Fibroblast of skin of right quadriceps (primary cell): Measurements from ENCODE around the gene AGMO.

ENCODE experiments used
- DNase-seq: peaks from one replicate; pipeline ENCODE4 v3.0.0-alpha.2; 2013

Gene AGMO

DNA sequence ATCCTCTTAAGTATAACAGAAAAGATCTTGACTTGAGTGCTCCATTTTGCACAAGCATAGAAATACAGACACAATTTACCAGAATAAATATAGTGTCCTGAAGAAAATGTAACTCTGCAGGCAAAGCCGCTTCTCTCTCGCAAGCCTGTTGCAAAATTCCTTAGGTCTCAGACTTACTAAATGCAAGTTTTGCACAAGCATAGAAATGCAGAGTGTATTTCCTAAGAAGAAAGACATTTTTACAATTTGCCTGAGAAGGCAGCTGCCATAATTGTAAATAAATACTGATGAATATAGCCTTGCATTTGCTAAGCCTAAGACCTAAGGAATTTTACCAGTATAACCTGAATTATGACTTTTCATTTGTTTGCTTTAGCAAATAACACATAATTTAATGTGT, 67.1 kb downstream of the AGMO start:
- DNase-seq, result no peak

DNA sequence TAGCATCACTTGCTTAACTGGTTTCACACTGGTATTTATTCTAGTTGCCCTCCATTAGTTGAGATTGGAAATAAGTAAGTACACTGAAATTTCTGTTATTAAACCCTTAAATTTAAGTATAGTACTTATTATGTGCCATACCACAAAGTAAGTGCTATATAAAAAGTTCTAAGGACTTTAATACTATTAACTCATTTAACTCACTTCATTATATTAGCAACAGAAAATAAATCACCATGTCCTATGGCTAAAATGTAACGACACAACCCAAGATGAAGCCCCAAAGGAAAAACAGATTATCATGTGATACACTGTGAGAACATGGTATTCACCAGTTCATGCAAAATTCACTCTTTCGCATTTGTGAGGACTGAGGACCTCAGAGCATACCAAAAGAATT, 70.5 kb downstream of the AGMO start:
- DNase-seq, result no peak

DNA sequence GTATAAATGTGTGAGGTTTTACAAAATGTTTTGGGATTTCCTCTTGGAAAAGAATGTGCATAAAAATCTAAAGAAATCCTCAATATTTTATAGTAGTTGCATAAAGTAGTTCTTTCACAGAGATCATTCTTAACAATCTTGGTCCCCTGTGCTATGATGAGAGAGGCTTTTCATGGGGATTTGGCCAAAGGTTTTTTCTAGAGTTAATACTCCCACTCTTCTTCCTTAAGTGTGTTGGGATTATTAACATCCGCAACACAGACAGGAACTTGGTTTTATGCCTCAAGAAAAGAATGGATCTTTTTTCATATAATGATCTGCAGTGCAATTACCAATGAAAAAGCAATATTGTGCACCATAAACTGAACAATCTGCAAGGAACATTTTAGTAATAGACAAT, 71.5 kb downstream of the AGMO start:
- no peak for DNase-seq

DNA sequence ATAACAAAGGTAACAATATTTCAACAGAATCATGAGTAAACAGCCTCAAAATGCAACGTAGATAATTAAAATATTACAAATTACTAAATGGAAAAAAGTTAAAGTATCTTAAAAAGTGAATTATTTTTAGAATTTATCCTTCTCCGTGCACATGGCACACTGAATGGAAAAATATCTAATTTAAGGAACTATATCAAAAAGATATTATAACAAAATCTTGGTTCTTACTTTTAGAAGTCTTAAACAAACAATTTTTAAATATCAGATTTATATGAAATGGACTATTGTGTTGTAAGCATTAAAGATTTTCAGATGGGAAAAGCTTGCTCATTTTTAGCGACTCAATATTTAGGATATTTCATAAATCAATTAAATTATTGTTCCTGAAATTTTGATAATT, 72.0 kb downstream of the AGMO start:
- DNase-seq, result no peak

DNA sequence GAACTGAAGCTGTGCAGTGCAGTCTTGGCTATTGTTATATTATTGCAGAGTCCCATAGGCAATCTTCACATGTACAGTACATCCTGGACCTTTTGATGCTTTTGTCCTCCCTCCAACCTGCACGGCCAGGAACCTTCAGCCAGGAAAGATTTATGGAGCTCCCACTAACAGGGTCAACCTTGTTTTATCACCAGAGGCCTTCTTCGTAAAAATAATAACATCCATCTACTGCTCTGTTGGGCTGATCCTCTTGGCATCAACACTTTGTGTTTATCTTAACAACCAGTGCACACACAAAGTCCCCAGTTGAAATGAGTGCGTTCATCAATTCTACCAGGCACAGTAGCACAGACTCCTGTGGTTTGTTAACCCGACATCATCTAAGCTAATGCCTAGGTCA, 72.4 kb downstream of the AGMO start:
- DNase-seq, result no peak

DNA sequence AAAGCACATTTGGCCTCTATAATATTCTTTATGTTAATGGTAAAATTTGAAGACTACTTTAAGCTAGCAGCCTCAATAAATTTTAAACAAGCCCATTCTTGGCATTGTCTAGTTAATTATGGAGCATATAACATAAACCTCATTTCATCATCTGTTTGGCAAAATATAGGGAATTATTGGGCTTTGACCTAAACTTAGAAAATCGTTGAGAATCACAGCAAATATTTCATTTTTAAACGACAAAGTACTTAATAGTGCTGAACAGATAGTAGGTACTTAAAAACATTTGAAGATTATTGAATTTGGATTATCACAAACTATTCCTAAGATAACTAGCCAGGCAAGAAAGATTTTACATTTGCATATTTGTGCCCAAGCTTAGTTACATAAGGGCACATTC, 73.4 kb downstream of the AGMO start:
- DNase-seq, result no peak

DNA sequence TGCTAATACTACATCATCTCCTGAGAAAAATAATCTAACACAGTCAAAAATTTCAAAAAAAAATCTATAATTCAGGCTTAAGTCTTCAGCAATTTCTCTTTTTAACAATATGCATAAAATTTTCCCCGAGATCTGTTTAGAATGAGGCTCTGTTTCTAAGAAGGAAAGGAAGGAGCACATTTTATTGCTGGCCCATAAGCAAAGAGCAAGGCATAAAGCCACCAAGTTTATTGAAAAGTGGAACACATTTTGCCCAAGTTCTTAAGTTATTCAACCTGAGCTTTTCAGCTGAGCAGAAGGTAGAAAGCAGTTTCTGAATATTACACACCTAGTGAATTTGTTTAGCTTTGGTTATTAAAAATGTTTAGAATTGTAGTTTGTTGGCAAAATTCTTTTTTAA, 73.9 kb downstream of the AGMO start:
- no peak for DNase-seq

DNA sequence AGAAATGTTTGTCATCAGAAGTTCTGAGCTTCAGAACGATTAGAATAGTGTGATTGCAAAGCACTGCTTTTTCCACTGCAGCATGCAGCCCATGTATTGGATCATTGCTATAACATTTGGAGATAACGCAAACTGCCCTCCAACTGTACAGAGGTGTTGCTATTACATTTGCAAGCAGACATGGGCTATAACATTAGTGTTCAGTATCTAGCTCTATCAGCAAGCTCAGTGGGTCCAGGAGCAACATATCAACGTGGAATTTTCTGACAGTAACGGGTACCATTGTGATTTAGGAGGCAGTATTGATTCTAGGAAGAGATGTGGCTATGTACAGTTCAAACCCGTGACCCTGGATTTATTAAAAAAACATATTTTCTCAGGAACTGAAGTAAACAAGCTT, 75.8 kb downstream of the AGMO start:
- DNase-seq, result no peak

DNA sequence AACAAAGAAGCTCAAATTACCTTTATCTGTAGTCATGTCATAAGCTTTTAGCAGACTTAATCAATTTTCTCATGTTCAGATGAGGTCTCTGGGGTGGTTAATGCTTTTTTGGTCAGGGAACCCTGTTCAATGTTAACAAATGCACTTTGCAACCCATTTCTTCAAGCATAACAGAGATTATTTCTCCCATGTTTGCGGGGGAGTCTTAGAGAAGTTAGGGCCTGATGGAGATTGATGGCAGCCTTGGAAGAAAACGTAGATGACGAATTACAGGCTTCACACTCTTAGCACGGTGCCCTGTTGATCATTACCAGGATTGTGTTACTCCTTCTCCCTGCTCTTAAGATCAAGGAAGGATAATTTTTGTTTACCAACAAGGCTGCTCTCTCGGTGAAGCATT, 76.4 kb downstream of the AGMO start:
- DNase-seq, result no peak

DNA sequence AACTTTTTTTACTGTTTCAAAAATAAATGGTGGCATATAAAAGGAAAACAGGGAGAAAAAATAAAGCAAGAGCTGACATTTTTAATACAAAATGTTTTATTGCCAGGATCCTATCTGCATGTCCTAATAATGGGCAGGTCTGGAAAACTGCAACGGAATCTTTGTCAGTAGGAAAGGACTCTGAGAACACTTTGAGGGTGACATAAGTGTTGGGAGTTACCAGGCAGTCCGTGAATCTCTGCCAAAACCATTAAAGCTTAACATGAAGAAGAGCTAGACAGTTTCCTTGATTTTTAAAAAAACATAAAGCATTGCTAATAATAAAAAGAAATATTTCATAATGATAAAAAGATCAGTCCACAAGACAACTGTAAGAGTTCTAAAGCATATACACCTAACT, 80.7 kb downstream of the AGMO start:
- no peak for DNase-seq

DNA sequence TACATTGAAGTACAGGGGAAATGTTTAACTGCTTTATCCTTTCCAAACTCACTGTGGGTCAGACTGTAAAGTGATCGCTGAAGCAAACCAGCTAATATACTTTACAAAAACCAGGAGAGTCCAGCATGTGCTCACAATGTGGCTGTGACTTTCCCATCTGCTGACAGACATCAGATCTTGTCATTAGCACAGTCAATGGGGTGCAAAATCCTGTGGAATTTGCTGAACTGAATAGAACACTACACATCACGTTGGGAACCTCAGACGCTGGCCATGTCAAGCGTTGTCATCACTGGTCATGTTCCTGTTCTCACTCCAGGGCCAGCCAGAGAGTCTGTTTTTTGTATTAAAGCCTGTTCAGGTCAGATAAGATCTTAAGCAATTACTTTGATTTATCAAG, 83.4 kb downstream of the AGMO start:
- no peak for DNase-seq

DNA sequence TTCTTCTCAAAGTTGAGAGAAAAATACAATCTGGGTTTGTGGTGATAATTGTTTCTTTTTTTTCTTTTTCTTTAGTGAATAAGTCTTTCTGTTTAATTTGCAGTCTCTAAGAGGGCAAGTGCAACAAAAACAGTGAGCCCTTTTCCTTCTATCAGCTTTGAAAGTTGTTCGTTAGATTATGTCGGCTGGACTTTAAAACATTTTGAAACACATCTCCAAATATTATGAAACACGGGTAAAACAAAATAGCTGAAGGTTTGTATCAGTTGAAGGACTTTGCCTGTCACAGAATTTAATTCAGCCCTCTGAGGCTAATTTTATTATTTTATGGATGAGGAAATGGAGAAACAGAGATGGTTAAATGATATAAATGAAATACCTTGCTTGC, 85.3 kb downstream of the AGMO start:
- DNase-seq, result no peak

DNA sequence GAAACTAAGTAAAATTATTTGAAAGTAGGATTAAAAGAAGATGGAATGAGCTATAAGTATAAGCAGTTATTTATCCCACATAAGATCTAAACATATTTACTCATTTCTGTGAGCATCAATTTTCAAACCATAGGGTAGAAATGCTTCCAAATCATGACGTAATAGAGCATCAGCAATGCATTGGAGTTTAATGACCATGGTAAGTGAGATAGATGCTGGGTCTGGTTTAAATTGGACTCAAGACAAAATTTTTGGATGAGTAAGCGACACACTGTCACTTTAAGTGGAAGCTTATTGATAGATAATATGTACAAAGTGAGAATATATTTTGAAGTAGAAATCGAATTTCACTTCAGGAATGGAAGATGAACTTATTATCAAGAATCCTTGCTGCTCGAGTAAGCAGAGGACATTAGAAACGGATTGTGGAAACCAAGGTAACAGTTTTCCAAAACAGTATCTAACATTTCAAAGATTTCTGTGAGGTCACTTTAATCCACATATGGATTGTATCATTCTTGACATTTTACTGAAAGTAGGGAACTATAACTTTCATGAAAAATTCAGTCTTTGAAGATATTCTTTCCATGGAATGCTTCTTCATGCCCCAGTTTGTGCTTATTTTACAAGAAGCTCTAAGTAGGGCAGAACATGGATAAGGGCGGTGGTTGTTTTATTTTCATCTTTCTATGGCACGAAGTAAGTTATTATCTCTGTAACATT, 85.8 kb downstream of the AGMO start:
- DNase-seq, result no peak

DNA sequence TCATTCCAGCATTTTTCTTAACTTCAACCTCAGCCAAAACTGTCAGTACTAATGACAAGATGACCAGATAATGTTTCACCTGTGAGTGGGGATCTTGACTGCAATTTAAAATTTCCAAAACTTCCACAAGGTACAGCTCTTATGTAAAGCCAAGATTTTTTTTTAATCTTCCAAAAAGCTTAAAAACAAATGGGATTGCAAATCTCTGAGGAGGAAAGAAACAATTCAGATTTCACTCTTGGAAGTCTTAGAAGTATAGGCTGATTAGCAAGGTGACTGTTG, 90.2 kb downstream of the AGMO start:
- DNase-seq, result no peak

DNA sequence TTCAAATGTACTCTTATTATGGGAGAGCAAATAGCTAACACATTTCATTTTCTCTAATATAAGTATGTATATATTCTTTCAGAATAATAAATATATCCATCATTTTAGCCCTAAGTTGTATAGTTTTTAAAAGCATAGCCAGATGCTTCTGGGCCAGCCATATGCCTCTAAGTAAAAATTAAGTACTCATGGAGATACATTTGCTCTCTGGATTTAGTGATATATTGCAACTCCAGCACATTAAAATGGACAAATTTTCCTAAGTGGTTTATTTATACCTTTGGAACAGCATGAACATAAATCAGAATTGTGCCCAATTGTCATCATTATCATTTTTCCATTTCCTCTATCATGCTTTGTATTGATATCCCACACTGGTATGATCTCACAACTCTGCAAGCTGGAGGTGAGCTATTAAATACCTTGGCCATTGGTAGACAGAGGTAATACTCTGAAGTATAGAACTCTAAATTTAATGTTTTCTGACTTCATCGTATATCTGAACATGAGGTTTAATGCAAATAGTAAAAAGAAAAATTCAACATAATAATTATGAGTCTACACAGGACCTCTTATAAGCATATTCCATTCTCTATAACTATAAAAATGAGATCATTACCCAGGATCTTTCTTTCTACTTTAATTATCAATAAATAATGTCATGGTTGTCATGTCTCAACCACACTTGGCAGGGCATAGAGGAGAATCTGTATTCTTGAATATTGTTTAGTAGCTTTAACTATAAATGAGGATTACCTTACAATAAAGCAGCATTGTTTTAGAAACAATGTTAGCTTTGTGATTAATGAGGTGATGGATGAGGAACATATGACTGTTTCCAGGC, 90.8 kb downstream of the AGMO start:
- no peak for DNase-seq

DNA sequence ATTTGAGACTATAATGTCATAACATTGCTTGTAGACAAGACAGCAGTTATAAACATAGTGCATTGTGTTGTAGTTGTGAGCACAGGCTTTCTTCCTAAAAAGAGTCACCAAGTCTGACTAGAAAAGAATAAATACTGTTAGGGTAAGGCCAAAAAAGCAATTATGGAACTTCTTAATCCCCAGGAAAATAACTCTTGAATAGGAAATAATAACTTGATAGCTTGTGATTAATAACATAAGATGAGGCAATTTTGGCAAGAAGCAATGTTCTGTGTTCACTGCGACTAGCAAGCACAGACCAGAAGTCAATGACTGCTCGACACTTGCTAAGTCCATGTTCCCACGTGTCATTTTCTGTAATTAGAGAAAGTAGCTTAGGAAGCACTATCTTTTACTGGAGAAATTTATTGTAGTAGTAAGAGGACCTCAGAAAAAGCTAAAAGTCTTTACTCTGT, 97.1 kb downstream of the AGMO start:
- no peak for DNase-seq

DNA sequence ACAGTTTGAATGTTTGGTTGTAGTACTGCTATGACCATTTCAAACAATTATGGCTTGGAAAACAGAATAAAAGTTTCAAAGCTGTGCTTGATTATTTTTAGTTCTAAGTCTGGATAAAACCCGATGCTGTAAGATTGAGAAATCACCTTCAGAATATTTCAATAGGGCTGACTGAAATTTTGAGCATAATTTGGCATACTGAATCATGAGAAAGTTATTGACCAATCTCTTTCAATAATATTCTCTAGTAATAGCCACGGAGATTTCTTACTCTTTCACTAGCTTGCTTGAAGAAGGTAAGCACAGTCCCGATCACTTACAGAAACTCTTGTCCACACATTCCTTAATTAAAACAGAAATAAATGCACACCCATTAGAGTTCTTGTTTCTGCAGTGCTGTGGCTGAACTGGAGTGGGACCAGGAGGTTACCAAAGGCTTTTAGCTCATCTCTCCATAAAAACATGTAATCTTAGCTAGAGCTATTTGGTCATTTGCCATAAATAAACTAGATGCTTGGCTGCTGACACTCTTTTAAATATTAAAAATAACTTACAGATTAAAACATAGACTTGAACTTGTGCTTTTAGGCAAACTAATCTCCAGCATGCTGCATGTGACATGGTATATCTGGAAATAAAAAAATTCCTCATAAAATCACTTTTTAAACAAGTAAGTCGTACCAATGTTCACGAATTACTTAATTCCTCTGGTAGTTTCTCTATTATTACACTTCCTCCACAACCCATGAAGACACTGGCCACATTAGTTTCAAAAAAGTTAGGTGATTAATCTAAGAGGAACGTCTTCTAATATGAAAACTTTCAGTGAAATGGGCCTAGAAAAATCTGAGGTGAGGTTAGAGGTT, 97.8 kb downstream of the AGMO start:
- DNase-seq, result peak; percentile 32

DNA sequence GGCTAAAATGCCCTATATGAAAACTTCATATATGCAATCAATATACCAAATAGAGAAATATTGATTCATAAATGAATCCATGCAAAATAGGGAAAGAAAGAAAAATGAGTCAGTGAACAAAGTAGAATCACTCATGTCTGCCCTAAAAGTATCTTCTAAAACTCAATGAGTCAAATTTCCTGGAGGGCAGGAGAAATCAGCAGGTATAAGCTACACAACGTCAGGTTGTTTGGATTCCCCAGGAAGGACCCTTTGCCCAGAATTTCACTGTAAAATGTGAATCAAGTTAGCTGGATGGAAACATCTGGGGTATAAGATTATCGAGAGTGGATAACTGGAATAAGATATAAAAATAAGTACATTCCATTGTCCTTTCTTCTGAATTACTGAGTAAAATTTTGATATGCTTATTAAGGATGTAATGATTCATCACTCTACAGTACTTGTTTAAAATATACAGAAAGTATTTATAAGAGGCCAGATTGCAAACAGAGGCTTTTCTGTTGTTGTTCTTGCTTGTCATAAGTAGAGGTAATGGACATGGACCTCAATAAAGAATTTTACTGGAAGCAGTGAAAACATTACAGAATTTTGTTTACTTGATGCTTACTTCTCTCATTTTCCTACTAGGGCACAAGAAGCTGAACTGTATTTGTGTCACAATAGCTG, 99.0 kb downstream of the AGMO start:
- no peak for DNase-seq

DNA sequence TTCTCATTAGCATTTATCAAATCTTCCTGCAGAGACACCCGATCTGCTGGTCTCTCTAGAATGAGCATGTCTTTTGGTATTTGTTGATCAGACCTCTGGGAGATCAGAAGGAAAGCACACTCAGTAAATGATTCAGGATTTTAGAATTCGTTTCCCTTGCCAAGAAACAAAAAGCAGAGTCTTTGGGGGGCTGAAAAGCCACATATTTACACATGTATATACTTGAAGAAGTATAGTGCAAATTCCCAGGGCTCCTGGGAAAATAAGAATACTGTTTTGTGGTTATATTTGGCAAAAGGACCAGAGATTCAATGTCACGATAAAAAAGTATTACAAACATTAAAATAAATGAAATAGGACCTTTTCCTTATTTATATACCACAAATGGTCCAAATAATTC, 100.2 kb downstream of the AGMO start:
- peak; percentile 98 for DNase-seq

DNA sequence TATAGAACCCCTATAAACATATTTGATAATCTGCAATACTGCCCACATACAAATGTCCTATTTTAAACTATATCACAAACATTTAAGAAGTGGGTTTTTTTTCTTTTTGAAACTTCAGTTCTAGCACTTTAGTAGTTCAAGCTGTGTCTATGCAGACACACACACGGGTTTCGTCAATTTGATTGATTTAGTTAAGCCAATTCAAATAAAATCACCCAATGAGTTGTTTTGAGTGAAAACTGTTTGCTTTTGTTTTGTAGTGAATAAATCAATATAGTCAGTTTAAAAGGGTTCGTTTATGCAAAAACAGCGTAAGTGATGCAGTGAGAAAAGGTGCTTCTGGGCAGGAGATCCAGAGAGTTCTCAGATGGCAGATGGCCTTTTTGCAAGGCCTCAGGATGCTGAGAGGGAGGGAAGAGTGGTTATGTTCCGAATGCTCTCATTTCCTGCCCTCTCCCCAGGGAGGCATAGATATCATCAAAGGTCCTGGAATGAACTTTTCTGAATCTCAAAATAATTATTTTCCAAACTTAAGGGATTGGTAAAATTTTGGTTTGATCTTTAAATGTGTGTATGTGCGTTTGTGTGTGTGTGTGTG, 102.7 kb downstream of the AGMO start:
- peak; percentile 61 for DNase-seq

DNA sequence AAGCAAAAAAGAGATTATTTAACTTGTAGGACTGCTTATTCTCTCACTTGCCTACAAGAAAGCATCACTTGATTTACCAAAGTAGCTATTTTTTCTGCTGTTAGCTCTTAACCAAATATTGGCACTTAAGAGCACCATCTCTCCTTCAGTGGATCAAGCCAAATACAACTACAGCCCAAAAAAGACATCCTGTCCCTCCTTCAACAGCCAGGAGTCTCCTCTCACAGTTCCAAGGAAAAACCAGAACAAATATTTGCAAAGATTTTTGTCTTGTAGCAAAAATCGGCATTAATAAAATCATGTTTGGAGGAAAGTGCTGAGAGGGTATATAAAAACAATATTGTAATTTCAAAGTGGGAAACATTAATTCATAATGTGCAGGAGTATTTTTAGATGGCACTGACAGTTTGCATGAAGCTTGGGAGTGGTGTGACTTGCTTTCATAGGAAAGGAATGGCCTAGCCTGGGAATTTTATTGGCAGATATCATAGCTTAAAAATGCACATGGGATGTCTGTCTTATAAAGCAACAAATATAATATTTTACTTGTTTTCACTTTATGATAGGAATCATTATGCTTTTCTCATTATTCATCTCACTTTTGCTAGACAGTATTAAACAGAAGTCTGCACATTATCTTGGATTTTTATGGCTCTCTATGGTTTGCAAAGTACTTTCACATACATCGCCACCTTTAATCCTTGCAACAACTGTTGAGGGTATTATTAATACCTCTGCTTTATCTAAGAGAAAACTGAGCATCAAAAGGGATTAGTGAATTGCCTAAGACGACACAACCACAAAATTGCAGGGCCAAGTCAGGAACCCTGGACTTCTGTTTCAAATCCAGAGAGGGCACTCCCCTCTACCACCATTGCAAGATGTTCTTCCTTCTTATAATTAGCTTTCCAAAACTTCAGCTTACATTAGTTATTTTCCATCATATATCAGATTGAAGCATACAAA, 103.5 kb downstream of the AGMO start:
- no peak for DNase-seq

DNA sequence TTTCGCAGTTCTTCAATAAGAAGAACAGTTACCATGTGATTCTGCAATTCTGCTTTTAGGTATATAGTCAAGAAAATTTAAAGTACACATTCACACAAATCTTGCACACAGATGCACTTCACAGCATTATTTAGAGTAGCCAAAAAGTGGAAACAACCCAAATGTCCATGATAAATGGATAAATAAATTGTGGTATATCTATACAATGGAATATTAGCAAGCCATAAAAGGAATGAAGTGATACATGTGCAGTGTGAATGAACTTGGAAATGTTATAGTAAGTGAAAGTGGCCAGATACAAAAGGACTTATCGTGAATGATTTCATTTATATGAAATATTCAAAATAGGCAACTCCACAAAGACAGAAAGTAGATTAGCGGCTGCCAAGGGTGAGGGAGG, 109.1 kb downstream of the AGMO start:
- DNase-seq, result no peak
